GOT3 (cell line): Measurements from ENCODE around the gene TFAP2A.

Experiments used
- DNase-seq: peaks from one replicate; lab custom pipeline; 2025; ENCODE audit warnings: mixed read lengths; lab: John Stamatoyannopoulos, UW

TFAP2A gene

GRCh38 chr6:10425975-10426780 lies 11.3 kb upstream of the TFAP2A start:
- no peak for DNase-seq

- DNase-seq = no peak
Measured at GRCh38 chr6:10425176-10425974, 10.5 kb upstream of the TFAP2A start.

- no peak for DNase-seq
Measured at GRCh38 chr6:10424040-10424439, 9.2 kb upstream of the TFAP2A start.

GRCh38 chr6:10422737-10423034 lies 7.8 kb upstream of the TFAP2A start:
- DNase-seq = no peak

GRCh38 chr6:10421921-10422736 lies 7.3 kb upstream of the TFAP2A start:
- no peak for DNase-seq

- DNase-seq = no peak
Measured at GRCh38 chr6:10421158-10421920, 6.5 kb upstream of the TFAP2A start.

- DNase-seq = no peak
Measured at GRCh38 chr6:10420546-10421157, 5.8 kb upstream of the TFAP2A start.

GRCh38 chr6:10419749-10420545 lies 5.1 kb upstream of the TFAP2A start:
- no peak for DNase-seq

- DNase-seq = no peak
Measured at GRCh38 chr6:10418862-10419748, 4.2 kb upstream of the TFAP2A start.

GRCh38 chr6:10418361-10418861 lies 3.5 kb upstream of the TFAP2A start:
- DNase-seq = no peak

GRCh38 chr6:10417681-10418104 lies 2.8 kb upstream of the TFAP2A start:
- DNase-seq = no peak

GRCh38 chr6:10416863-10417641 lies 2.2 kb upstream of the TFAP2A start:
- DNase-seq = no peak

- no peak for DNase-seq
Measured at GRCh38 chr6:10416516-10416862, 1.6 kb upstream of the TFAP2A start.

- no peak for DNase-seq
Measured at GRCh38 chr6:10415617-10416480, 975 bp upstream of the TFAP2A start.

GRCh38 chr6:10413850-10414738 lies 780 bp downstream of the TFAP2A start:
- no peak for DNase-seq

GRCh38 chr6:10413262-10413849 lies 1.5 kb downstream of the TFAP2A start:
- DNase-seq = no peak
